AG04449 (cell line): Measurements from ENCODE around the gene HACL1.
"Not testable (repeated sequence)": the region's sequence is repeated elsewhere in the genome, so short reads cannot be mapped to it uniquely, and the experiment has no call there.

ENCODE experiments used
- CTCF ChIA-PET: fragments of 350-600 bp; formaldehyde crosslinking; extraction: SDS; loops from one replicate; lab custom pipeline; 2021; ENCODE audit warnings: antibody characterized with exemption; lab: Yijun Ruan, JAX
- POLR2A ChIA-PET: fragments of 400-600, 350-600 bp; formaldehyde crosslinking; extraction: SDS; loops from one replicate; lab custom pipeline; 2020; ENCODE audit warnings: antibody characterized with exemption, inconsistent platforms; lab: Yijun Ruan, JAX
- DNase-seq: peaks from one replicate; pipeline ENCODE4 v3.0.0-alpha.2; 2010; ENCODE audit warnings: low read depth, low spot score
- H3K4me3 ChIP-seq: 2 replicates; pipeline ENCODE4 v1.5.1; 2011; ENCODE audit warnings: low read depth, mild to moderate bottlenecking, control low read depth, low read length
- CTCF ChIP-seq: IDR thresholded peaks from one replicate; pipeline ENCODE4 v1.5.1; 2011; ENCODE audit warnings: mild to moderate bottlenecking, moderate library complexity, low read length, control low read depth, inconsistent platforms; ENCODE audit not compliant: insufficient read depth; ENCODE audit errors: missing control alignments

HACL1 gene

GRCh38 chr3:15610082-15610759 lies 8.9 kb upstream of the HACL1 start:
- POLR2A ChIA-PET, result no interaction called here
- DNase-seq, result peak; percentile 37
- no peak overlapping the region for H3K4me3 ChIP-seq
- TF ChIP-seq CTCF, result no peak
- CTCF ChIA-PET, result interaction anchor here (1.4 kb wide), 1 partner anchor 9 kb away, joined by 3 read pairs; the partner anchor contains the start of genes BTD and HACL1

- H3K4me3 ChIP-seq, result no peak overlapping the region
- DNase-seq, result no peak
- TF ChIP-seq CTCF, result no peak
- ChIA-PET POLR2A (no interaction called here), CTCF (interaction anchor here (1.2 to 1.3 kb wide), 2 partner anchors 16 to 24 kb away, joined by 3 to 4 read pairs; no protein-coding TSS in a partner anchor)
Observed at GRCh38 chr3:15606434-15606891, 5.1 kb upstream of the HACL1 start.

GRCh38 chr3:15604584-15604983 lies 3.2 kb upstream of the HACL1 start:
- POLR2A ChIA-PET, CTCF ChIA-PET, H3K4me3 ChIP-seq, DNase-seq: not testable (repeated sequence)

- peak overlapping the region; percentile 97 for H3K4me3 ChIP-seq
- POLR2A ChIA-PET, DNase-seq: not testable (repeated sequence)
- CTCF ChIA-PET, result interaction anchor here (0.6 kb wide), 1 partner anchor 8 kb away, joined by 3 read pairs; no protein-coding TSS in a partner anchor
Observed at GRCh38 chr3:15602816-15603215, 1.4 kb upstream of the HACL1 start.

- peak overlapping the region; percentile 97 for H3K4me3 ChIP-seq
- DNase-seq, result no peak
- ChIA-PET POLR2A (interaction anchor here (1.5 kb wide), 1 partner anchor 29 kb away, joined by 4 read pairs; no protein-coding TSS in a partner anchor), CTCF (interaction anchor here (0.8 to 1.1 kb wide), 3 partner anchors 9 to 92 kb away, joined by 3 read pairs; no protein-coding TSS in a partner anchor)
- TF ChIP-seq CTCF, result no peak
Observed at GRCh38 chr3:15602146-15602536, 772 bp upstream of the HACL1 start.

GRCh38 chr3:15601046-15601398 lies 347 bp downstream of the HACL1 start:
- peak overlapping the region; percentile 97 for H3K4me3 ChIP-seq
- POLR2A ChIA-PET, result interaction anchor here (1.5 kb wide), 1 partner anchor 30 kb away, joined by 4 read pairs; no protein-coding TSS in a partner anchor
- no peak for DNase-seq
- CTCF ChIA-PET, result interaction anchor here (1.0 to 1.1 kb wide), 4 partner anchors 10 to 212 kb away, joined by 3 to 4 read pairs (median 3); no protein-coding TSS in a partner anchor
- TF ChIP-seq CTCF, result no peak

GRCh38 chr3:15595955-15596354 lies 5.4 kb downstream of the HACL1 start:
- ChIA-PET CTCF (no interaction called here), POLR2A (no interaction called here)
- no peak for TF ChIP-seq CTCF
- H3K4me3 ChIP-seq, result no peak overlapping the region
- DNase-seq, result no peak
